ENCODE results near the gene PLXNC1.

- TF ChIP-seq CTCF (IDR thresholded peaks at IDR 0.05) (no peak), POLR2A (IDR thresholded peaks at IDR 0.05) (no peak)
These were observed 148.8 kb downstream of the PLXNC1 start for GRCh38 chr12:94297096-94297699.
